IPS-11a (cell line): Measurements from ENCODE around the gene ERC1.

ENCODE experiments used
- H3K4me3 ChIP-seq: one replicate; pipeline ENCODE4 v1.5.1; 2013; ENCODE audit warnings: low read depth, low read length, control low read depth

ERC1 gene

GRCh38 chr12:1280059-1280458 is 289.0 kb downstream of the ERC1 start:
- H3K4me3 ChIP-seq, result no peak overlapping the region

GRCh38 chr12:1281683-1282366 is 290.8 kb downstream of the ERC1 start:
- H3K4me3 ChIP-seq, result no peak overlapping the region

GRCh38 chr12:1282670-1283315 is 291.8 kb downstream of the ERC1 start:
- no peak overlapping the region for H3K4me3 ChIP-seq

- H3K4me3 ChIP-seq, result no peak overlapping the region
These were observed 292.3 kb downstream of the ERC1 start for GRCh38 chr12:1283316-1283715.

GRCh38 chr12:1284611-1285010 is 293.6 kb downstream of the ERC1 start:
- H3K4me3 ChIP-seq, result no peak overlapping the region

- H3K4me3 ChIP-seq, result no peak overlapping the region
These were observed 296.5 kb downstream of the ERC1 start for GRCh38 chr12:1287446-1287975.

- no peak overlapping the region for H3K4me3 ChIP-seq
These were observed 297.3 kb downstream of the ERC1 start for GRCh38 chr12:1288333-1288732.

GRCh38 chr12:1289371-1290155 is 298.5 kb downstream of the ERC1 start:
- no peak overlapping the region for H3K4me3 ChIP-seq

GRCh38 chr12:1290716-1291115 is 299.7 kb downstream of the ERC1 start:
- no peak overlapping the region for H3K4me3 ChIP-seq

- no peak overlapping the region for H3K4me3 ChIP-seq
These were observed 300.7 kb downstream of the ERC1 start for GRCh38 chr12:1291601-1292332.

- no peak overlapping the region for H3K4me3 ChIP-seq
These were observed 302.9 kb downstream of the ERC1 start for GRCh38 chr12:1293901-1294300.

GRCh38 chr12:1297206-1297605 is 306.2 kb downstream of the ERC1 start:
- H3K4me3 ChIP-seq, result no peak overlapping the region

- no peak overlapping the region for H3K4me3 ChIP-seq
These were observed 306.7 kb downstream of the ERC1 start for GRCh38 chr12:1297639-1298175.

GRCh38 chr12:1300460-1300859 is 309.4 kb downstream of the ERC1 start:
- H3K4me3 ChIP-seq, result no peak overlapping the region

- H3K4me3 ChIP-seq, result no peak overlapping the region
These were observed 311.3 kb downstream of the ERC1 start for GRCh38 chr12:1302201-1302870.

GRCh38 chr12:1305063-1305434 is 314.0 kb downstream of the ERC1 start:
- H3K4me3 ChIP-seq, result no peak overlapping the region

GRCh38 chr12:1305791-1306500 is 314.9 kb downstream of the ERC1 start:
- H3K4me3 ChIP-seq, result no peak overlapping the region

- H3K4me3 ChIP-seq, result no peak overlapping the region
These were observed 315.8 kb downstream of the ERC1 start for GRCh38 chr12:1306817-1307216.

GRCh38 chr12:1307796-1308195 is 316.8 kb downstream of the ERC1 start:
- H3K4me3 ChIP-seq, result no peak overlapping the region

GRCh38 chr12:1309613-1310012 is 318.6 kb downstream of the ERC1 start:
- H3K4me3 ChIP-seq, result no peak overlapping the region
